ENCODE results near the gene OR4D9. TPM values are rescaled to one million over a fixed set of nuclear protein-coding genes. Genes with fewer than 3 reads are reported as not detected.
"Not testable (repeated sequence)": the region's sequence is repeated elsewhere in the genome, so short reads cannot be mapped to it uniquely, and the experiment has no call there.

Gene OR4D9
- total RNA-seq, 2 donors from 2014 or later = not detected

- peaks cover 0 to 5% of the 10 kb centered on the region in 2 donors for H3K36me3 Mint-ChIP-seq
- H3K27ac Mint-ChIP-seq = no peak overlapping the region
- no peak for ATAC-seq
- H3K9me3 Mint-ChIP-seq = peaks cover 0 to 7% of the 10 kb centered on the region in 2 donors
- no peak for DNase-seq (ENCODE audit: low spot score in 2 of 2)
Measured at GRCh38 chr11:59545179-59546020, 34.1 kb downstream of the OR4D9 start.

DNA sequence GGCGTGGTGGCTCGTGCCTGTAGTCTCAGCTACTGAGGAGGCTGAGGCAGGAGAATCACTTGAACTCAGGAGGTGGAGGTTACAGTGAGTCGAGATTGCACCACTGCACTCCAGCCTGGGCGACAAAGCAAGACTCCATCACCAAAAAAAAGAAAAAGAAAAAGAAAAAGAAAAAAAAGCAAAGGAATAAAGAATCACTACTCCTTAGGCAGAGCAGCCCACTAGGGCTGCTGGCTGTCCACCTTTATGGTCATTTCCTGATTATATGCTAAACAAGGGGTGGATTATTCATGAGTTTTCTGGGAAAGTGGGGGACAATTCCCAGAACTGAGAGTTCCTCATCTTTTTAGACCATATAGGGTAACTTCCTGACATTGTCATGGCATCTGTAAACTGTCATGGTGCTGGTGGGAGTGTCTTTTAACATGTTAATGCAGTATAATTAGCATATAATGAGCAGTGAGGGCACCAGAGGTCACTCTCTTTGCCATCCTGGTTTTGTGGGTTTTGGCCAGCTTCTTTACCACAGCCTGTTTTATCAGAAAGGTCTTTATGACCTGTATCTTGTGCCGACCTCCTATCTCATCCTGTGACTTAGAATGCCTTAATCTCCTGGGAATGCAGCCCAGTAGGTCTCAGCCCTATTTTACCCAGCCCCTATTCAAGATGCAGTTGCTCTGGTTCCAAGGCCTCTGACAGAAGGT is 36.4 kb downstream of the OR4D9 start:
- peaks cover 0 to 13% of the 10 kb centered on the region in 2 donors for H3K36me3 Mint-ChIP-seq
- DNase-seq (ENCODE audit: low spot score in 2 of 2); ATAC-seq; H3K9me3 Mint-ChIP-seq: not testable (repeated sequence)
- H3K27ac Mint-ChIP-seq = peak overlapping the region in 1 of 2 donors; percentile 12

GRCh38 chr11:59548309-59548656 is 36.9 kb downstream of the OR4D9 start:
- ATAC-seq (no peak), DNase-seq (ENCODE audit: low spot score in 2 of 2) (no peak)
- H3K36me3 Mint-ChIP-seq = peaks cover 0 to 13% of the 10 kb centered on the region in 2 donors
- H3K9me3 Mint-ChIP-seq = peaks cover 0 to 7% of the 10 kb centered on the region in 2 donors
- H3K27ac Mint-ChIP-seq = no peak overlapping the region

DNA sequence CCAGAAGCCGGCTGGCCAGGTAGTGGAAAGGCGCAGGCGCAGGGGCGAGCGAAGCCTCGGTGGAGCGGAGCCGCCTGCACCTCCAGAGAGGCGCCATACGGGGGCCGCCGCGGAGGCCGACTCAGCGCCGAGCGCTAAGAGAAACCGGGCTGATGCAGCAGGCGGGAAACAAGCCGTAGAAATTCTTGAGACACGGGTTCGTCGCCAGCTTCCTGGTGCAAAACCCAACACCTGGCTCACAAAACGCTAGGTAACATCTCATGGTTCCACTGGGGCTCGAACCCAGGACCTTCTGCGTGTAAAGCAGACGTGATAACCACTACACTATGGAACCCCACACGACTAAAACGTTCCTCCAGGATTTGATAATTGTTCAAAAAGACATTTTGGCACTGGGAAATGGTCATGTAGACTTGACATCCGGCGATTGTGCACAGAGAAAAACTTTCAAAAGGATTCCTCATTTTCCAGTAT is 39.1 kb downstream of the OR4D9 start:
- DNase-seq (ENCODE audit: low spot score in 2 of 2) = peak; percentile 88 to 90
- Mint-ChIP-seq H3K36me3 (peaks cover 0 to 13% of the 10 kb centered on the region in 2 donors), H3K27ac (peak overlapping the region; percentile 98 to 99)

GRCh38 chr11:59550842-59551658 is 39.7 kb downstream of the OR4D9 start:
- H3K9me3 Mint-ChIP-seq = no peaks in the 10 kb centered on the region
- H3K36me3 Mint-ChIP-seq = peaks cover 0 to 16% of the 10 kb centered on the region in 2 donors
- DNase-seq (ENCODE audit: low spot score in 2 of 2) = peak; percentile 81 to 82
- peak; percentile 58 to 62 for ATAC-seq
- H3K27ac Mint-ChIP-seq = peak overlapping the region; percentile 98 to 99

More for the DNA sequence above, 39.1 kb downstream of the OR4D9 start:
- H3K9me3 Mint-ChIP-seq = no peaks in the 10 kb centered on the region
- ATAC-seq = peak; percentile 89 to 92

- Mint-ChIP-seq H3K27ac (peak overlapping the region; percentile 98 to 99), H3K36me3 (peaks cover 0 to 17% of the 10 kb centered on the region in 2 donors), H3K9me3 (no peaks in the 10 kb centered on the region)
- DNase-seq (ENCODE audit: low spot score in 2 of 2) (no peak), ATAC-seq (no peak)
Measured at GRCh38 chr11:59551659-59552521, 40.6 kb downstream of the OR4D9 start.

GRCh38 chr11:59552844-59553243 is 41.5 kb downstream of the OR4D9 start:
- H3K27ac Mint-ChIP-seq = no peak overlapping the region
- no peak for ATAC-seq
- H3K9me3 Mint-ChIP-seq = no peaks in the 10 kb centered on the region
- peaks cover 0 to 17% of the 10 kb centered on the region in 2 donors for H3K36me3 Mint-ChIP-seq
- no peak for DNase-seq (ENCODE audit: low spot score in 2 of 2)

DNA sequence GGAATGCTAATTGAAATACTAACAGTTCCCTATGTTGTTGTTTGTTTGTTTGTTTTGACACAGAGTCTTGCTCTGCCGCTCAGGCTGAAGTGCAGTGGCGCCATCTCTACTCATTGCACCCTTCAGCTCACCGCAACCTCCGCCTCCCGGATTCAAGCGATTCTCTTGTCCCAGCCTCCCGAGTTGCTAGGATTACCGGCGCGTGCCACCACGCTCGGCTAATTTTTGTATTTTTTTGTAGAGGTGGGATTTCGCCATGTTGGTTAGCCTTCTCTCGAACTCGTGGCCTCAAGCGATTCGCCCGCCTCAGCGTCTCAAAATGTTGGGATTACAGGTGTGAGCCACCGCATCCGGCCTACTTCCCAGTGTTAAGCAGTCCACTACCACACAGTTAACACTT is 42.0 kb downstream of the OR4D9 start:
- Mint-ChIP-seq H3K27ac (no peak overlapping the region), H3K9me3 (no peaks in the 10 kb centered on the region), H3K36me3 (peaks cover 0 to 17% of the 10 kb centered on the region in 2 donors)
- ATAC-seq = no peak
- no peak for DNase-seq (ENCODE audit: low spot score in 2 of 2)

GRCh38 chr11:59555601-59556114 is 44.3 kb downstream of the OR4D9 start:
- Mint-ChIP-seq H3K36me3 (peaks cover 0 to 10% of the 10 kb centered on the region in 2 donors), H3K9me3 (peaks cover 0 to 4% of the 10 kb centered on the region in 2 donors), H3K27ac (peak overlapping the region; percentile 87 to 97)
- ATAC-seq = no peak
- DNase-seq (ENCODE audit: low spot score in 2 of 2) = no peak

GRCh38 chr11:59556115-59556916 is 45.0 kb downstream of the OR4D9 start:
- Mint-ChIP-seq H3K9me3 (peaks cover 0 to 4% of the 10 kb centered on the region in 2 donors), H3K27ac (peak overlapping the region; percentile 87 to 97), H3K36me3 (peaks cover 0 to 4% of the 10 kb centered on the region in 2 donors)
- DNase-seq (ENCODE audit: low spot score in 2 of 2) (peak; percentile 79 to 81), ATAC-seq (peak; percentile 43 to 56)

- DNase-seq (ENCODE audit: low spot score in 2 of 2) = peak in 1 of 2 donors; percentile 30
- peak; percentile 26 to 35 for ATAC-seq
- peak overlapping the region; percentile 87 to 98 for H3K27ac Mint-ChIP-seq
- peaks cover 0 to 4% of the 10 kb centered on the region in 2 donors for H3K36me3 Mint-ChIP-seq
- H3K9me3 Mint-ChIP-seq = peaks cover 0 to 4% of the 10 kb centered on the region in 2 donors
Measured at GRCh38 chr11:59556917-59557348, 45.6 kb downstream of the OR4D9 start.

DNA sequence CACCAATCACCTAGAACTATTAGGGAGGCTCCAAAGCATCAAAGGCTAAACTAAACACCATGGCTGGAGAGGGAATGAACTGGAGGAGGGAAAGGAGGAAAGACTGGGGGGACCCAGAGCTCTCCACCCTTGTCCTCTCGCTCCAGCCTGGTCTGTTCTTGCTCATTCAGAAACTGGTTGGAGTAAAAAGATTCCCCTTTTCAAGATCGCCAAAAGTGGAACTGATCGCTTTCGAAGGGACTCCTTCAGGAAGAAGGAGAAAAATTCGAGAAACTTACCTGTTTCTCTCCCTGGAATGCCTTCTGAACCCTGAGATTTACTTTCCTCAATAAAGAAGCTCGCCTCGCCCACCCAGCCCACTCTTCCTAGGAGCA is 46.9 kb downstream of the OR4D9 start:
- peak overlapping the region in 1 of 2 donors; percentile 88 for H3K27ac Mint-ChIP-seq
- no peak for ATAC-seq
- no peak for DNase-seq (ENCODE audit: low spot score in 2 of 2)
- peaks cover 0 to 4% of the 10 kb centered on the region in 2 donors for H3K9me3 Mint-ChIP-seq
- H3K36me3 Mint-ChIP-seq = peaks cover 0 to 4% of the 10 kb centered on the region in 2 donors

GRCh38 chr11:59559886-59560285 is 48.5 kb downstream of the OR4D9 start:
- peak overlapping the region; percentile 96 to 100 for H3K27ac Mint-ChIP-seq

GRCh38 chr11:59560290-59560701 is 49.0 kb downstream of the OR4D9 start:
- ATAC-seq = peak; percentile 32 to 46
- Mint-ChIP-seq H3K27ac (peak overlapping the region; percentile 96 to 100), H3K9me3 (peaks cover 0 to 4% of the 10 kb centered on the region in 2 donors), H3K36me3 (peaks cover 0 to 4% of the 10 kb centered on the region in 2 donors)
- peak; percentile 64 to 85 for DNase-seq (ENCODE audit: low spot score in 2 of 2)

More at GRCh38 chr11:59559886-59560285, 48.5 kb downstream of the OR4D9 start:
- ATAC-seq = peak in 1 of 2 donors; percentile 1
- Mint-ChIP-seq H3K9me3 (peaks cover 0 to 4% of the 10 kb centered on the region in 2 donors), H3K36me3 (peaks cover 0 to 4% of the 10 kb centered on the region in 2 donors)
- DNase-seq (ENCODE audit: low spot score in 2 of 2) = no peak
